ENCODE results near the gene CNTLN. TPM values are rescaled to one million over a fixed set of nuclear protein-coding genes. Genes with fewer than 3 reads are reported as not detected.

Gene CNTLN
- total RNA-seq, 5 donors from 2014 or later (not counting 1 experiment from before 2014, with no cell fraction given), result 0.08 to 1.1 (median 0.13) TPM

GRCh38 chr9:17470036-17470813, 335.4 kb downstream of the CNTLN start:
- Histone ChIP-seq H3K4me3 (ENCODE audit: control insufficient read depth in 1 of 2, extremely low read depth in 1 of 2, low read length in 1 of 2) (no peak overlapping the region), H3K9me3 (no peaks in the 10 kb centered on the region), H3K27ac (ENCODE audit: low read length) (no peak overlapping the region), H3K4me1 (ENCODE audit: control insufficient read depth in 1 of 2, extremely low read depth in 1 of 2, insufficient read depth in 2 of 2, low read length in 2 of 2) (no peaks in the 10 kb centered on the region), H3K36me3 (ENCODE audit: control insufficient read depth in 2 of 2, extremely low read depth in 1 of 2, insufficient read depth in 1 of 2, low read length in 1 of 2) (no peaks in the 10 kb centered on the region), H3K27me3 (replicated peaks in 1 of 2; ENCODE audit: control insufficient read depth in 2 of 2, extremely low read depth in 1 of 2, insufficient read depth in 2 of 2, low read length in 1 of 2) (no peaks in the 10 kb centered on the region)
- Mint-ChIP-seq H3K4me3 (no peak overlapping the region), H3K36me3 (no peaks in the 10 kb centered on the region), H3K27me3 (no peaks in the 10 kb centered on the region), H3K4me1 (no peaks in the 10 kb centered on the region), H3K9me3 (no peaks in the 10 kb centered on the region), H3K27ac (no peak overlapping the region)
- no peak for DNase-seq
- ChIA-PET POLR2A (no interaction called here), CTCF (interaction anchor here in 1 of 2 donors (0.8 kb wide), 1 partner anchor 9 kb away, joined by 3 read pairs; no protein-coding TSS in a partner anchor)
- ATAC-seq (replicated peaks in 1 of 4), result no peak
- WGBS (ENCODE audit: insufficient coverage), result 78% methylated on average over 2 of the region's 5 CpGs

- Histone ChIP-seq H3K4me1 (ENCODE audit: control insufficient read depth in 1 of 2, extremely low read depth in 1 of 2, insufficient read depth in 2 of 2, low read length in 2 of 2) (no peaks in the 10 kb centered on the region), H3K36me3 (ENCODE audit: control insufficient read depth in 2 of 2, extremely low read depth in 1 of 2, insufficient read depth in 1 of 2, low read length in 1 of 2) (no peaks in the 10 kb centered on the region), H3K4me3 (ENCODE audit: control insufficient read depth in 1 of 2, extremely low read depth in 1 of 2, low read length in 1 of 2) (no peak overlapping the region), H3K9me3 (no peaks in the 10 kb centered on the region), H3K27ac (ENCODE audit: low read length) (no peak overlapping the region), H3K27me3 (replicated peaks in 1 of 2; ENCODE audit: control insufficient read depth in 2 of 2, extremely low read depth in 1 of 2, insufficient read depth in 2 of 2, low read length in 1 of 2) (no peaks in the 10 kb centered on the region)
- no peaks in the 10 kb centered on the region for H3K27me3 Mint-ChIP-seq
- no CpG with 5 or more reads among the region's 2 CpGs for WGBS (ENCODE audit: insufficient coverage)
- DNase-seq, result no peak
- no peak overlapping the region for H3K4me3 Mint-ChIP-seq
- no peaks in the 10 kb centered on the region for H3K36me3 Mint-ChIP-seq
- POLR2A ChIA-PET, result no interaction called here
- ATAC-seq (replicated peaks in 1 of 4), result no peak
- CTCF ChIA-PET, result no interaction called here
- H3K27ac Mint-ChIP-seq, result no peak overlapping the region
- H3K9me3 Mint-ChIP-seq, result peaks cover 0 to 4% (median 2%) of the 10 kb centered on the region in 3 donors
- no peaks in the 10 kb centered on the region for H3K4me1 Mint-ChIP-seq
Observed at GRCh38 chr9:17472126-17472525, 337.3 kb downstream of the CNTLN start.

GRCh38 chr9:17476401-17476800, 341.6 kb downstream of the CNTLN start:
- Histone ChIP-seq H3K36me3 (ENCODE audit: control insufficient read depth in 2 of 2, extremely low read depth in 1 of 2, insufficient read depth in 1 of 2, low read length in 1 of 2) (no peaks in the 10 kb centered on the region), H3K4me1 (ENCODE audit: control insufficient read depth in 1 of 2, extremely low read depth in 1 of 2, insufficient read depth in 2 of 2, low read length in 2 of 2) (no peaks in the 10 kb centered on the region), H3K27ac (ENCODE audit: low read length) (no peak overlapping the region), H3K9me3 (no peaks in the 10 kb centered on the region), H3K27me3 (replicated peaks in 1 of 2; ENCODE audit: control insufficient read depth in 2 of 2, extremely low read depth in 1 of 2, insufficient read depth in 2 of 2, low read length in 1 of 2) (no peaks in the 10 kb centered on the region), H3K4me3 (ENCODE audit: control insufficient read depth in 1 of 2, extremely low read depth in 1 of 2, low read length in 1 of 2) (no peak overlapping the region)
- no peaks in the 10 kb centered on the region for H3K36me3 Mint-ChIP-seq
- ChIA-PET CTCF (no interaction called here), POLR2A (no interaction called here)
- ATAC-seq (replicated peaks in 1 of 4) (no peak), DNase-seq (no peak)
- H3K4me3 Mint-ChIP-seq, result no peak overlapping the region
- H3K4me1 Mint-ChIP-seq, result no peaks in the 10 kb centered on the region
- peaks cover 2 to 5% (median 4%) of the 10 kb centered on the region in 3 donors for H3K9me3 Mint-ChIP-seq
- H3K27ac Mint-ChIP-seq, result no peak overlapping the region
- no peaks in the 10 kb centered on the region for H3K27me3 Mint-ChIP-seq

- Mint-ChIP-seq H3K4me1 (no peaks in the 10 kb centered on the region), H3K36me3 (no peaks in the 10 kb centered on the region), H3K27me3 (no peaks in the 10 kb centered on the region), H3K9me3 (peaks cover 2 to 5% (median 4%) of the 10 kb centered on the region in 3 donors), H3K4me3 (no peak overlapping the region), H3K27ac (no peak overlapping the region)
- no peaks in the 10 kb centered on the region for H3K27me3 ChIP-seq (replicated peaks in 1 of 2; ENCODE audit: control insufficient read depth in 2 of 2, extremely low read depth in 1 of 2, insufficient read depth in 2 of 2, low read length in 1 of 2)
- H3K4me3 ChIP-seq (ENCODE audit: control insufficient read depth in 1 of 2, extremely low read depth in 1 of 2, low read length in 1 of 2), result no peak overlapping the region
- DNase-seq (no peak), ATAC-seq (replicated peaks in 1 of 4) (no peak)
- ChIA-PET POLR2A (no interaction called here), CTCF (no interaction called here)
- H3K36me3 ChIP-seq (ENCODE audit: control insufficient read depth in 2 of 2, extremely low read depth in 1 of 2, insufficient read depth in 1 of 2, low read length in 1 of 2), result no peaks in the 10 kb centered on the region
- H3K4me1 ChIP-seq (ENCODE audit: control insufficient read depth in 1 of 2, extremely low read depth in 1 of 2, insufficient read depth in 2 of 2, low read length in 2 of 2), result no peaks in the 10 kb centered on the region
- H3K9me3 ChIP-seq, result no peaks in the 10 kb centered on the region
- H3K27ac ChIP-seq (ENCODE audit: low read length), result no peak overlapping the region
Observed at GRCh38 chr9:17477816-17478215, 343.0 kb downstream of the CNTLN start.

GRCh38 chr9:17480966-17481365, 346.1 kb downstream of the CNTLN start:
- no peaks in the 10 kb centered on the region for H3K36me3 ChIP-seq (ENCODE audit: control insufficient read depth in 2 of 2, extremely low read depth in 1 of 2, insufficient read depth in 1 of 2, low read length in 1 of 2)
- no peak overlapping the region for H3K4me3 ChIP-seq (ENCODE audit: control insufficient read depth in 1 of 2, extremely low read depth in 1 of 2, low read length in 1 of 2)
- no peaks in the 10 kb centered on the region for H3K27me3 ChIP-seq (replicated peaks in 1 of 2; ENCODE audit: control insufficient read depth in 2 of 2, extremely low read depth in 1 of 2, insufficient read depth in 2 of 2, low read length in 1 of 2)
- H3K9me3 ChIP-seq, result no peaks in the 10 kb centered on the region
- no peaks in the 10 kb centered on the region for H3K27me3 Mint-ChIP-seq
- H3K27ac ChIP-seq (ENCODE audit: low read length), result no peak overlapping the region
- H3K36me3 Mint-ChIP-seq, result no peaks in the 10 kb centered on the region
- peaks cover 2 to 5% (median 4%) of the 10 kb centered on the region in 3 donors for H3K9me3 Mint-ChIP-seq
- WGBS (ENCODE audit: insufficient coverage), result 94% methylated on average over 4 of the region's 4 CpGs
- ChIA-PET POLR2A (no interaction called here), CTCF (interaction anchor here in 1 of 2 donors (0.6 kb wide), 1 partner anchor 24 kb away, joined by 3 read pairs; no protein-coding TSS in a partner anchor)
- ATAC-seq (replicated peaks in 1 of 4) (no peak), DNase-seq (no peak)
- H3K27ac Mint-ChIP-seq, result no peak overlapping the region
- H3K4me1 ChIP-seq (ENCODE audit: control insufficient read depth in 1 of 2, extremely low read depth in 1 of 2, insufficient read depth in 2 of 2, low read length in 2 of 2), result no peaks in the 10 kb centered on the region
- no peak overlapping the region for H3K4me3 Mint-ChIP-seq
- H3K4me1 Mint-ChIP-seq, result no peaks in the 10 kb centered on the region

GRCh38 chr9:17481565-17481964, 346.7 kb downstream of the CNTLN start:
- H3K9me3 Mint-ChIP-seq, result peaks cover 0 to 5% (median 0%) of the 10 kb centered on the region in 3 donors
- no peak overlapping the region for H3K4me3 Mint-ChIP-seq
- Histone ChIP-seq H3K4me3 (ENCODE audit: control insufficient read depth in 1 of 2, extremely low read depth in 1 of 2, low read length in 1 of 2) (no peak overlapping the region), H3K27ac (ENCODE audit: low read length) (no peak overlapping the region), H3K9me3 (no peaks in the 10 kb centered on the region), H3K4me1 (ENCODE audit: control insufficient read depth in 1 of 2, extremely low read depth in 1 of 2, insufficient read depth in 2 of 2, low read length in 2 of 2) (no peaks in the 10 kb centered on the region), H3K36me3 (ENCODE audit: control insufficient read depth in 2 of 2, extremely low read depth in 1 of 2, insufficient read depth in 1 of 2, low read length in 1 of 2) (no peaks in the 10 kb centered on the region), H3K27me3 (replicated peaks in 1 of 2; ENCODE audit: control insufficient read depth in 2 of 2, extremely low read depth in 1 of 2, insufficient read depth in 2 of 2, low read length in 1 of 2) (no peaks in the 10 kb centered on the region)
- no peak overlapping the region for H3K27ac Mint-ChIP-seq
- H3K36me3 Mint-ChIP-seq, result no peaks in the 10 kb centered on the region
- ChIA-PET POLR2A (no interaction called here), CTCF (interaction anchor here in 1 of 2 donors (0.6 kb wide), 1 partner anchor 25 kb away, joined by 3 read pairs; no protein-coding TSS in a partner anchor)
- ATAC-seq (replicated peaks in 1 of 4) (no peak), DNase-seq (no peak)
- no peaks in the 10 kb centered on the region for H3K4me1 Mint-ChIP-seq
- H3K27me3 Mint-ChIP-seq, result no peaks in the 10 kb centered on the region

All from T-cell (primary cell).